H9 (cell line): ENCODE measurements around the gene CYP27C1. TPM values are rescaled to one million over a fixed set of nuclear protein-coding genes. Genes with fewer than 3 reads are reported as not detected.

Source experiments
- DNase-seq: peaks from one replicate; pipeline ENCODE4 v3.0.0-alpha.2; 2017
- H2AFZ ChIP-seq: one replicate; pipeline ENCODE4 v1.6.1; 2013; ENCODE audit warnings: mild to moderate bottlenecking, low read length, control low read depth, moderate library complexity
- H2AK5ac ChIP-seq: 2 replicates; pipeline ENCODE4 v1.6.1; 2013; ENCODE audit warnings: low read length, control low read depth, mixed read lengths; ENCODE audit not compliant: insufficient read length
- H2BK120ac ChIP-seq: one replicate; pipeline ENCODE4 v1.6.1; 2013; ENCODE audit warnings: low read depth, mild to moderate bottlenecking, low read length, control low read depth, inconsistent platforms; ENCODE audit not compliant: poor library complexity, severe bottlenecking
- H2BK12ac ChIP-seq: 2 replicates; pipeline ENCODE4 v1.6.1; 2013; ENCODE audit warnings: low read length, control low read depth, mixed read lengths, low read depth; ENCODE audit not compliant: insufficient read length
- H2BK15ac ChIP-seq: 2 replicates; pipeline ENCODE4 v1.6.1; 2013; ENCODE audit warnings: low read depth, low read length, control low read depth
- H2BK20ac ChIP-seq: one replicate; pipeline ENCODE4 v1.6.1; 2013; ENCODE audit warnings: low read depth, mild to moderate bottlenecking, low read length, control low read depth, inconsistent platforms; ENCODE audit not compliant: poor library complexity, severe bottlenecking
- H2BK5ac ChIP-seq: 2 replicates; pipeline ENCODE4 v1.6.1; 2013; ENCODE audit warnings: low read length, control low read depth, mixed read lengths; ENCODE audit not compliant: insufficient read length
- H3K14ac ChIP-seq: 2 replicates; pipeline ENCODE4 v1.6.1; 2013; ENCODE audit warnings: low read length, control low read depth; ENCODE audit not compliant: insufficient read depth
- H3K18ac ChIP-seq: 2 replicates; pipeline ENCODE4 v1.6.1; 2013; ENCODE audit warnings: low read depth, mild to moderate bottlenecking, mixed read lengths, low read length, control low read depth; ENCODE audit not compliant: insufficient read length
- H3K23ac ChIP-seq: 2 replicates; pipeline ENCODE4 v1.6.1; 2013; ENCODE audit warnings: low read length, control low read depth, mixed read lengths, low read depth; ENCODE audit not compliant: insufficient read length
- H3K23me2 ChIP-seq: 2 replicates; pipeline ENCODE4 v1.6.1; 2013; ENCODE audit warnings: low read depth, mild to moderate bottlenecking, mixed read lengths, low read length, control low read depth; ENCODE audit not compliant: insufficient read length, poor library complexity, severe bottlenecking
- H3K27ac ChIP-seq: 2 replicates; pipeline ENCODE4 v1.5.1; 2013; ENCODE audit warnings: low read length, control low read depth, mixed read lengths, low read depth; ENCODE audit not compliant: insufficient read length
- H3K27me3 ChIP-seq: 2 replicates; pipeline ENCODE4 v1.6.1; 2013; ENCODE audit warnings: low read length, control low read depth, inconsistent platforms; ENCODE audit not compliant: insufficient read depth
- H3K4ac ChIP-seq: 2 replicates; pipeline ENCODE4 v1.6.1; 2013; ENCODE audit warnings: low read depth, mild to moderate bottlenecking, control low read depth, inconsistent platforms, low read length, moderate library complexity
- H3K4me1 ChIP-seq: 2 replicates; pipeline ENCODE4 v1.6.1; 2013; ENCODE audit warnings: low read length, control low read depth, inconsistent platforms; ENCODE audit not compliant: insufficient read depth
- H3K4me2 ChIP-seq: 2 replicates; pipeline ENCODE4 v1.6.1; 2013; ENCODE audit warnings: low read length, control low read depth, mixed read lengths; ENCODE audit not compliant: insufficient read length, insufficient read depth
- H3K56ac ChIP-seq: 2 replicates; pipeline ENCODE4 v1.6.1; 2013; ENCODE audit warnings: low read depth, mild to moderate bottlenecking, mixed read lengths, low read length, control low read depth; ENCODE audit not compliant: insufficient read length
- H3K79me1 ChIP-seq: 2 replicates; pipeline ENCODE4 v1.6.1; 2013; ENCODE audit warnings: low read depth, mild to moderate bottlenecking, moderate library complexity, low read length, control low read depth, inconsistent platforms; ENCODE audit not compliant: insufficient read depth, poor library complexity, severe bottlenecking
- H3K79me2 ChIP-seq: 2 replicates; pipeline ENCODE4 v1.6.1; 2013; ENCODE audit warnings: low read length, control low read depth, inconsistent platforms; ENCODE audit not compliant: insufficient read depth
- H3K9ac ChIP-seq: 2 replicates; pipeline ENCODE4 v1.6.1; 2013; ENCODE audit warnings: low read length, control low read depth, mixed read lengths; ENCODE audit not compliant: insufficient read length; ENCODE audit errors: extremely low read depth
- H3K9me3 ChIP-seq: one replicate; pipeline ENCODE4 v1.6.1; 2013; ENCODE audit warnings: low read depth, low read length, inconsistent platforms; ENCODE audit not compliant: control insufficient read depth
- H3T11ph ChIP-seq: one replicate; pipeline ENCODE4 v1.6.1; 2013; ENCODE audit warnings: mild to moderate bottlenecking, low read length, control low read depth, inconsistent platforms
- H4K20me1 ChIP-seq: one replicate; pipeline ENCODE4 v1.6.1; 2013; ENCODE audit not compliant: control insufficient read depth, insufficient read length, insufficient read depth
- H4K5ac ChIP-seq: 2 replicates; pipeline ENCODE4 v1.6.1; 2013; ENCODE audit warnings: low read depth, mild to moderate bottlenecking, mixed read lengths, low read length, control low read depth; ENCODE audit not compliant: insufficient read length
- H4K8ac ChIP-seq: replicated peaks from 2 replicates; pipeline ENCODE4 v1.6.1; 2013; ENCODE audit warnings: low read length, control low read depth, mixed read lengths, low read depth; ENCODE audit not compliant: insufficient read length
- H4K91ac ChIP-seq: 2 replicates; pipeline ENCODE4 v1.6.1; 2013; ENCODE audit warnings: low read depth, mild to moderate bottlenecking, moderate library complexity, mixed read lengths, low read length, control low read depth; ENCODE audit not compliant: insufficient read length
- H3K27ac Mint-ChIP-seq, 3 experiments: 2 replicates in 2 of 3; 3 replicates in 1 of 3; pipeline ENCODE4 v1.8.0; 2020 to 2021; ENCODE audit warnings: mixed read lengths in 3 of 3, mild to moderate bottlenecking in 1 of 3, moderate library complexity in 1 of 3
- H3K27me3 Mint-ChIP-seq: 2 replicates; pipeline ENCODE4 v1.8.0; 2021; ENCODE audit warnings: low read depth, mild to moderate bottlenecking, moderate library complexity, mixed read lengths
- H3K36me3 Mint-ChIP-seq, 3 experiments: 2 replicates in 2 of 3; 3 replicates in 1 of 3; pipeline ENCODE4 v1.8.0; 2020 to 2021; ENCODE audit warnings: low read depth in 3 of 3, mixed read lengths in 3 of 3; ENCODE audit not compliant: insufficient read depth in 1 of 3
- H3K4me1 Mint-ChIP-seq, 2 experiments: 2 replicates each; pipeline ENCODE4 v1.8.0; 2020; ENCODE audit warnings: mixed read lengths in 2 of 2
- H3K4me3 Mint-ChIP-seq, 2 experiments: 2 replicates in 1 of 2; 3 replicates in 1 of 2; pipeline ENCODE4 v1.8.0; 2020 to 2021; ENCODE audit warnings: mild to moderate bottlenecking in 2 of 2, mixed read lengths in 2 of 2, moderate library complexity in 1 of 2
- H3K9me3 Mint-ChIP-seq, 2 experiments: 2 replicates in 1 of 2; 3 replicates in 1 of 2; pipeline ENCODE4 v1.8.0; 2020; ENCODE audit warnings: mild to moderate bottlenecking in 2 of 2, mixed read lengths in 2 of 2, moderate library complexity in 1 of 2
- WGBS: extraction: QIAGEN DNeasy Blood & Tissue Kit; methylation state at CpG from one replicate; pipeline ENCODE4 v1.1.7; 2013; ENCODE audit warnings: missing lambda C conversion rate, low lambda C conversion rate, mixed read lengths; ENCODE audit not compliant: insufficient read length; ENCODE audit errors: extremely low coverage; 5-methylcytosine and 5-hydroxymethylcytosine counted together
- total RNA-seq: library from RNA; stranded (reverse); gene quantifications from 2 replicates; pipeline ENCODE4 v1.2.1, GENCODE V29; 2021
- TF ChIP-seq, protein P1 (sequence below): fragments of 200-600 bp; sonication (generic); conservative IDR thresholded peaks from 3 replicates; pipeline ENCODE4 v1.8.0; 2021; ENCODE audit warnings: antibody characterized with exemption, mild to moderate bottlenecking

Gene CYP27C1
- total RNA-seq, 1 experiment from 2014 or later = 2.3 TPM

DNA sequence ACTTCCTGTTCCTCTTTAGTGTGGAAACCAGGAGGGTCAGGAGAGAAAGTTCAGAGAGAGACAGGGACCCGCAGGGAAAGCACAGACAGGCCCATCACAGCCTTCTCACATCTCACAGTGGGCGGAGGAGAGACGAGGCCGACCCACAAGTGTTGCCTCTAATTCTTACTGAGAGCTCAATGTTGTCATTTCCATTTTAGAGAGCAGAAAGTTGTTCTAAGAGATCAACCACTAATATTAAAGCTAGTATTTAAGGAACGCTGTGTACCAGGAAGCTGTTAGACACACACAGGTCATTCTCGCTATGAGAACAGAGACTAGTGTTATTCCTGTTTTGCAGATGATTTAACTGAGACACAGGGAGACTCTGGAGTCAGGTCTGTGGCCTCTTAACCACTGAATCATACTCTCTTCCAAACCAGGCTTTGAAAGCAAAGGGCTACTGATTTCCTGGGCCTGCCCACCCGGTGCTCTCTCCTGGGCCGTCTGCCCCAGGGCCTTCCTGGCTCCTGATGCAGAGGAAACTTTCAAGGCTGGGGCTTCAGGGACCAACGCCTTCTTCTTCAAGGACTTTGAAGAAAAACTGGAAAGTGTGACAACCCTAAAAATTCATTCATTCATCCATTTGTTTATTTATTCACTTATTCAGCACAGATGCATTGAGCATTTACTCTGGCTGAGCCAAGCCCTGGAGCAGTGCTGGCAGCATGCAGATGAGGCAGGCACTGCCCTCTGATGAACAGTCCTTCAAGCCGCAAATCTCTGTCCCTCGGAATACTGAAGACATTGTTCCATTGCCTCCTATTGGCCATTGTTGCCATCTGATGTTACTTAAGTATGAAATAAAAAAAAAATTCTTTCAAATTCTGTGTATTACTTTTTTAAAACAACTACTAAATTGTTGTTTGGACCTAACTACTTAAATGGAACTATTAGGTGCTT lies 76.0 kb downstream of the CYP27C1 start:
- Histone ChIP-seq H3K27me3 (no peaks in the 10 kb centered on the region), H2AK5ac (no peak overlapping the region), H2AFZ (no peak overlapping the region), H3K14ac (no peak overlapping the region), H2BK15ac (no peak overlapping the region), H3K27ac (no peak overlapping the region), H2BK20ac (no peak overlapping the region), H3K18ac (no peak overlapping the region), H4K20me1 (no peaks in the 10 kb centered on the region), H4K5ac (no peak overlapping the region), H3K9me3 (no peaks in the 10 kb centered on the region), H3K56ac (no peak overlapping the region), H3K4me1 (no peaks in the 10 kb centered on the region), H4K91ac (no peak overlapping the region), H2BK12ac (no peak overlapping the region), H3K9ac (no peak overlapping the region), H4K8ac (no peak overlapping the region), H3K79me2 (no peaks in the 10 kb centered on the region), H3K4me2 (no peak overlapping the region), H2BK5ac (no peak overlapping the region), H3K23ac (no peak overlapping the region), H3K79me1 (no peaks in the 10 kb centered on the region), H3T11ph (no peak overlapping the region), H2BK120ac (no peak overlapping the region), H3K23me2 (no peaks in the 10 kb centered on the region), H3K4ac (no peak overlapping the region)
- Mint-ChIP-seq H3K4me3 (no peak overlapping the region), H3K36me3 (peaks cover 0 to 3% (median 0%) of the 10 kb centered on the region in 3 experiments; a peak in 2 of 7 replicates), H3K27me3 (no peaks in the 10 kb centered on the region; the same call in none of the 2 replicates), H3K9me3 (peaks cover 3% of the 10 kb centered on the region in 2 experiments; a peak in 3 of 5 replicates), H3K4me1 (peaks cover 9% of the 10 kb centered on the region in 2 experiments), H3K27ac (no peak overlapping the region)
- no peak for DNase-seq
- TF ChIP-seq, protein P1, sequence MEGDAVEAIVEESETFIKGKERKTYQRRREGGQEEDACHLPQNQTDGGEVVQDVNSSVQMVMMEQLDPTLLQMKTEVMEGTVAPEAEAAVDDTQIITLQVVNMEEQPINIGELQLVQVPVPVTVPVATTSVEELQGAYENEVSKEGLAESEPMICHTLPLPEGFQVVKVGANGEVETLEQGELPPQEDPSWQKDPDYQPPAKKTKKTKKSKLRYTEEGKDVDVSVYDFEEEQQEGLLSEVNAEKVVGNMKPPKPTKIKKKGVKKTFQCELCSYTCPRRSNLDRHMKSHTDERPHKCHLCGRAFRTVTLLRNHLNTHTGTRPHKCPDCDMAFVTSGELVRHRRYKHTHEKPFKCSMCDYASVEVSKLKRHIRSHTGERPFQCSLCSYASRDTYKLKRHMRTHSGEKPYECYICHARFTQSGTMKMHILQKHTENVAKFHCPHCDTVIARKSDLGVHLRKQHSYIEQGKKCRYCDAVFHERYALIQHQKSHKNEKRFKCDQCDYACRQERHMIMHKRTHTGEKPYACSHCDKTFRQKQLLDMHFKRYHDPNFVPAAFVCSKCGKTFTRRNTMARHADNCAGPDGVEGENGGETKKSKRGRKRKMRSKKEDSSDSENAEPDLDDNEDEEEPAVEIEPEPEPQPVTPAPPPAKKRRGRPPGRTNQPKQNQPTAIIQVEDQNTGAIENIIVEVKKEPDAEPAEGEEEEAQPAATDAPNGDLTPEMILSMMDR = no peak; the same call in 2 of the 3 replicates
- no CpG with 5 or more reads among the region's 11 CpGs for WGBS
